OCI-LY3 (cell line): ENCODE results near the gene WDFY4.

ENCODE experiments used
- CTCF ChIP-seq: fragments of 200-600, 300-600 bp; sonication (generic); IDR thresholded peaks from 2 replicates; pipeline ENCODE4 v1.5.1; 2014; ENCODE audit warnings: antibody characterized with exemption, low read length, low read depth
- EZH2phosphoT487 ChIP-seq: fragments of 200-600 bp; shearing (Covaris generic); IDR thresholded peaks from 2 replicates; pipeline ENCODE4 v1.6.1; 2018; ENCODE audit warnings: antibody characterized with exemption, mixed run types, low read depth

GRCh38 chr10:48789486-48790456 lies 105.1 kb downstream of the WDFY4 start:
- TF ChIP-seq CTCF: no peak
- no peak for TF ChIP-seq EZH2phosphoT487
